Kidney capillary endothelial cell (primary cell): ENCODE results near the gene GPR62.
"Not testable (repeated sequence)": the region's sequence is repeated elsewhere in the genome, so short reads cannot be mapped to it uniquely, and the experiment has no call there.

Experiments used
- DNase-seq: peaks from one replicate; pipeline ENCODE4 v3.0.0-alpha.2; 2018; ENCODE audit warnings: low spot score

The GPR62 gene

DNA sequence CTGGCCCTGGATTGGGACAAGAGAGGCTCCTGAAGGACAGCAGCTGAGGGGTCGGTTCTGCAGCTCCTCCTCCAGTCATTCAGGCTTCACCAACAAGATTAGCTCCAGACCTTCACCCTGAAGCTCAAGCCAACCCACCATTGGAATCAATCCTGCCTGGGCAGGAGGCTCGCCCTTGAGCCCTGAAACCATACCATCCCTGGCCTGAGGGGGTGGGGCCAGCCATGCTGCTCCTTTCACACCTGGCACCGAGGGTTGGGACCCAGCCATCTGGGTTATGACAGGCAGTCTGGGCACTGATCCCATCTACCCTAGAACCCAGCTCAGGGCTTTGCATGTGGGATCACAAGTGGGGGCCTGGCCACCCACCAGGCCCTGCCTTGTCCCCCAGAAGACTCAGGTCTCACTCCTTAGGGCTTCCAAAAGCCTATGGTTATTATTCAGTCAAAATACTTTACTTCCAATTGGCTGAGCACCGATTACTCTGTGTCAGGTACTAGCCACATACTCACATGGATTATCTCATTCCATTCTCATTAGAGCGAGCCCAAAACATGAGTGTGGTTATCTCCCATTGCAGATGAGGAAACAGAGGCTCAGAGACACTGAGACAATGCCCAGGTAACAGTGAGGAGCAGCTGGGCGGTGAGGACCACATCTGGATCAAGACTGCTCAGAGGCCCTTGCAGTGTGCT is 15.6 kb downstream of the GPR62 start:
- DNase-seq, result no peak

DNA sequence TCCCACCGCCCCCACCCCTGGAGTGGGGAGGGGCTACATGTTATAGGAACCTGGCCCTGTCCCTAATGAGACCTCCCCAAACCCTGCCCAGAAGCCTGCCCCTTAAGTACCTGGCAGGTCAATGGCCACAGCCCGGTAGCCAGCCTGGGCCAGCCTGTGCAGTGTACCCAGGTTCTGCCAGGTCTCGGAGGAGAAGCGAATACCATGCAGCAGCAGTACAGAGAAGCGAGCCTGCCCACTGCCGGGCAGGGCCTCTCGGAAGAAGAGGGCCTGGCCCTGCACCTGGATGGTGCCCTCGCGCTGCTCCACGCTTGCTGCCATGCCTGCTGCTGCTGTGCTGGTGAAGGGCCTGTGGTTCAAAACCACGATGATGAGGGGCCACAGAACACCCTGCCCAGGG is 16.2 kb downstream of the GPR62 start:
- DNase-seq, result no peak

DNA sequence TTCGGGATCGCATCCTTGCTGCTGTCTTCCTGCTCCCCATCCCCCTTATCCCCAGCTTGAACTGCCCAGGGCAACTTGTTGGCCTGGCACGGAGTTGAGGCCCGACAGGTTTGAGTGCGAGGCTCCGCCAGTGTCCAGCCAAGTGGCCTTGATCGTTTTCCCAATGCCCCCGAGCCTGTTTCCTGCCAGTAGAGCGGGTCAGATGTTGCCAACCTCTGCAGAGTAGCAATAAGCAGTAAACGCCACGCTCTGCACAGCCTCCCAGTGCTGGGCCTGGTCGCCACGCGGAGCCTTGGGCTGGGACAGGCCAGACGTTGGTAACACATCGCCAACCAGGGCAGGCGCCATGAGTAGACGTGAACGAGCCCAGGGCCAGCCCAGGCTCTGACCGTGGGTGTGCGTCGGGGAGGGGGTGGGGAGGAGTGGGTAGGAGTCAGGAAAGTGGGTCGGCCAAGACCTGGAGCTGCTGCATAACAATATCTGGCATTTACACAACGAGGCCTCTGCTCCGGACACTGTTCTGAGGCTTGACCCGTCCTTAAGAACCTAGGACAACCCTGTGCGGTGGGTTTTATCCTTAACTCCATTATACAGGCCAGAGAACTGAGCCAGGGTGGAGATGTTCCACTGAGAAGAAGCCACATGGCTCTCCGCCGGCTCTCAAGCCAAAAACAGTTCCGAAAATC is 19.2 kb downstream of the GPR62 start:
- DNase-seq, result no peak

DNA sequence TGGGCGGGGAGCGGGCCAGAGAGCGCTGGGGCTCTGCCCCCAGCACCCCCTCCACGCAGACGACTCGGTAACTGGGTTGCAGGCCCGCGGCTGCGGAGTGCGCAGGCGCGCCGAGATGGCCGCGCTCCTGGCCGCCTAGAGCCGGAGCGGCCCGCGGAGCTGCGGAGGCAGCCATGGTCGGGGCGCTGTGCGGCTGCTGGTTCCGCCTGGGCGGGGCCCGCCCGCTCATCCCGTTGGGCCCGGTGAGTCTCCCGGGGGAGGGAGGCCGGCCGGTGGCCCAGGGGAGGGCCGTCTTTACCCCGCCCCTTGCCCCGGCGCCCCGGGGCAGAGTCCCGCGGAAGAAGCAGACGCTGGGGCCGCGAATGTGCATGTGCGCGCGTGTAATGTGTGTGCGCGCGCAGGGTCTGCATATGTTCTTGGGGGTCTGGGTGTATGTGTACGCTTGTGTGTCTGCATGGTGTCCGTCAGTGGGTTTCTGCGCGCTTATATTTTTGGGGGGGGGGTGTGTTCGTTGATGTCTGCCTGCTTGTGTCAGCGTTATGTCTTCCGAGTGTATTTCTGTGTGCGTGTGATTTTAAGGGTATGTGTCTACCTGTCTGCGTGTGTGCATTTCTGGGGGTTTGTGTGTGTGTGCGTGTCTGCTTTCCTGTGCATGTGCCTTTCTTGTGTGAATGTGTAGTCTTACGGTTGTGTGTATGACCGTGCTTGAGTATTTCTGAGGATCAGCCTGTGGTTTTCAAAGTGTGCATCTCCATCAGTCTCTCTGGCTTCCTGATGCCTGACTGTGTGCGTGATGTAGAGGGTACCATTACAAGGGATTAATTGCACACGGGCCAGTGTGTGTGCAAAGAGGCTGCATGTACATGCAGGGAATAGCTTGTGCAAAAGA is 20.0 kb downstream of the GPR62 start, which contains the start of gene ABHD14A:
Gene ABHD14A, plus strand, starts transcription at position 102 of the 889 bp plus-strand sequence. Its CDS starts 72 bp downstream, at position 174.
- peak; percentile 59 for DNase-seq

DNA sequence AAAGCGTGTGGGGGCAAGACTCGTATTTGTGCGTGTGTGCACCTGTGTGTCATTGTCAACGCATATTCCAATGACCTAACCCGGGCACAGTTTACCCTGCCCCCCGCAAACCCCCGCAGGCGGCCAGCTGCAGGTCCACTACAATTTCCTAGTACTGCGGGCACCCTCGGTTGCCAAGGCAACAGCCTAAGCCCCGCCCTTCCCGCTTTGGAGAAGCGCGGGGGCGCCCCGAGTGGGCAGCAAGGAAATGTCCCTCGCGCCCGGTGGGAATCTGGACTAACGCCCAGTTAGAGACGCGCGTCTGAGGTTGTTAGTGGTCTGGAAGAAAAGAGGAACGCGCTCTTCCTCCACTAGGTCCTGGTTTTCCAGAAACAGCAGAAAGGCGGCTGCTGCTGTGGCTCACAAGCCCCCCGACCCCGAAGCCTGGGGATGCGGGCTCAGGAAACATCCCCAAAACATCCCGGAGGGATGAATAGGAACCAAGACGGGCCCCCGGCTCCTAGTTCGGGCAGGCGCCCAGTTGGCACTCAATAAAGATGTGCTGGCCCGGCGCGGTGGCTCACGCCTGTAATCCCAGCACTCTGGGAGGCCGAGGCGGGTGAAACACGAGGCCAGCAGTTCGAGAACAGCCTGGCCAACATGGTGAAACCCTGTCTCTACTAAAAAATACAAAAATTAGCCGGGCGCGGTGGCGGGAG is 20.8 kb downstream of the GPR62 start:
- DNase-seq, result peak; percentile 28

DNA sequence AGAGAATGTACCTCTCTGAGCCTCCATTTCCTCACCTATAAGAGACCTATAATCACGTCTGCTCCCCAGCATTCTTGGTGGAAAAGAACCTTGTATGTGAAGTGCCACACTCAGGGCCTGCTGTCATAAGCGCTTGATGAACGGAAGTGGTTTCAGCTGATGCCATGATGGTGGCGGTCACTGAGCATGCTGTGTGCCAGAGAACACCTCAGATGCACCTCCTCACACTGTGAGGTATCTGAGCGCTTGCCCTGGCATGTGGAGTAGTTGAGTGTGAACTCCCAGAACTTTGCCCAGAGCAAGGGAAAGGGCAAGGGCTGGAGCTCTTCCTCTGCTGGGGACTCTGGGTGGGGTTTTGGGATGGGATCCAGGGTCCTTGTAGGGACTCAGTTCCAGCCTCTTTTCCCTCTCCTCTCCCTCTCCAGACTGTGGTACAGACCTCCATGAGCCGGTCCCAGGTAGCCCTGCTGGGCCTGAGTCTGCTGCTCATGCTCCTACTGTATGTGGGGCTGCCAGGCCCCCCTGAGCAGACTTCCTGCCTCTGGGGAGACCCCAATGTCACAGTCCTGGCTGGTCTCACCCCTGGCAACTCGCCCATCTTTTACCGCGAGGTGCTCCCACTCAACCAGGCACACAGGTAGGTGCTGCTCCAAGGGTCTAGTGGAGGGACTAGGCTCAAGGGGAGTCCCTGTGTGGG is 22.4 kb downstream of the GPR62 start:
- no peak for DNase-seq

DNA sequence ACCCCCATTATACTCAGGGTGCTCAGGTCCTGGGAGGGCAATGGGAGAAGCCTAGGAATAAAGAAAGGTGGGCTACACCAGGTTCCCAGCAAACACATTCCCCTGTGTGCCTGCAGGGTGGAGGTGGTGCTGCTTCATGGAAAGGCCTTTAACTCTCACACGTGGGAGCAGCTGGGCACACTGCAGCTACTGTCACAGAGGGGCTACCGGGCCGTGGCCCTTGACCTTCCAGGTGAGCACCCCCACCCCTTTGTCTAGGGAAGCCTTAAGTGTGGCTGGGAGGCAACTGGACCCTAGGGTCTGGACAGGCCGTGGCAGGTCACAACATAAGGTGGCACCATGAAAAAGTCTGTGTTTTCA is 22.9 kb downstream of the GPR62 start:
- no peak for DNase-seq

DNA sequence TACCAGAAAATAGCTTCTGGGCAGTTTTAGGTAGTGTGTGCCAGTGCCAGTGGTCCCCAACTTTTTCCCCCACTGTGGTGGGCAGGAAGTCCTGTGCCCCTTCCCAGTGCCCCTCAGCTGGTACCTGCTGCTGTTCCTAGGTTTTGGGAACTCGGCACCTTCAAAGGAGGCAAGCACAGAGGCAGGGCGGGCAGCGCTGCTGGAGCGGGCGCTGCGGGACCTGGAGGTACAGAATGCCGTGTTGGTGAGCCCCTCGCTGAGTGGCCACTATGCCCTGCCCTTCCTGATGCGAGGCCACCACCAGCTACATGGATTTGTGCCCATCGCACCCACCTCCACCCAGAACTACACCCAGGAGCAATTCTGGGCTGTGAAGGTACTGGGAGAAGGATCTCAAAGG is 25.1 kb downstream of the GPR62 start:
- DNase-seq, result no peak

DNA sequence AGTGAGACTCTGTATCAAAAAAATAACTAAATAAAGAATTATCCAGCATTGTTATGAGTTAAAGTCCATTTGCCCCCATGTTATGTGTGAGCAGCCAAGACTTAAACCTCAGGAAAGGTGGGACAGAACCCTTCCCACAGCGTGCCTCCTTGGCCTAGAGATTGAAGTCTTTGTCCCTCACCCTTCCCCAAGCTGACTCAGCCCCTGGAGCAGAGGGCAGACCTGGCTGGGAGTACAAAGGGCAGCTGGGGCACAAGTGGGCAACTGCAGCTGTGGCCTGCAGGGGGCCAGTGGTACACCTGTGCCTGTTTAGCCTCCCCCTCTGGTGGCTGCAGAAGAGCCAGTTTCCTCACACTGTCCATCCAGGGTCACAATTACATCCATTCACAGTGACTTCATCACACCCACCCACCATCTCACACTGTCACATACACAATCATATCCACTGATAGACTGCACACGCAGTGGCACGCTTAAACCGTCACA is 27.2 kb downstream of the GPR62 start:
- no peak for DNase-seq

DNA sequence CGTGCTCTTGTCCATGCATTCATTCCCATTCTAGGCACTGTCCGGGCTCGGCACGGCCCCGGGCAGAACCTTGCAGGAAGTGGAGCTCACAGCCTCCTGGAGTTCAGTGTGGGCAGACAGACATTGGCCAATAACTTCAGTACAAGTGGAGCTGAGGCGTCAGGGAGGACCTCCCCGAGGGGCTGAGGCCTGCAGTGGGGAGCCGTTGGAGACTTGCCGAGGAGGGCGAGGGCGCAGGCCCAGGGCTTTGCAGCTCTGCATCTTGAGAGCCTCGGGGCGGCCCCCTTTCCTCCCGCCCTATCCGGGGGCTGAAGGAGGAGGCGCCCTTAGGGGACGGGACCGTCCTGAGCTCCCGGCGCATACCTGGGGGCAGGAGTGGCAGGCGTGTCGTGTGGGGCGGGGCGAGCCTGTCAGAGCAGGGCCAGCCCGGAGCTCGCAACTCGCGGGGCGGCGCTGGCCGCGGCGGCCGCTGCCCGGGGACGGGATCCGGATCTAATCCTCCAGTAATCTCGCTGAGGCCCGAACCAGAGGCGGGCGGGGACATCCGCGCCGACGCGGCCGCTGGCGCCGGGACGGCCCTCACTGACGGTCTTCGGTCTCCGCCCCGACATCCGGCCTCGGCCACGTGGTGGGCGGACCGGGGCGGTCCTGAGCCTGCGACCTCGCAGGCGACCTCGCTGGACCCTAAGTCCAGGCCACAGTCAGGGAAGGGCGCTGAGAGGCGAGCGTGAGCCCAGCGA is 27.8 kb downstream of the GPR62 start, which contains the start of gene ACY1:
Gene ACY1, plus strand, starts transcription at position 698 of the 740 bp plus-strand sequence. CDS start 530 bp downstream, outside the sequence.
- peak; percentile 68 for DNase-seq

DNA sequence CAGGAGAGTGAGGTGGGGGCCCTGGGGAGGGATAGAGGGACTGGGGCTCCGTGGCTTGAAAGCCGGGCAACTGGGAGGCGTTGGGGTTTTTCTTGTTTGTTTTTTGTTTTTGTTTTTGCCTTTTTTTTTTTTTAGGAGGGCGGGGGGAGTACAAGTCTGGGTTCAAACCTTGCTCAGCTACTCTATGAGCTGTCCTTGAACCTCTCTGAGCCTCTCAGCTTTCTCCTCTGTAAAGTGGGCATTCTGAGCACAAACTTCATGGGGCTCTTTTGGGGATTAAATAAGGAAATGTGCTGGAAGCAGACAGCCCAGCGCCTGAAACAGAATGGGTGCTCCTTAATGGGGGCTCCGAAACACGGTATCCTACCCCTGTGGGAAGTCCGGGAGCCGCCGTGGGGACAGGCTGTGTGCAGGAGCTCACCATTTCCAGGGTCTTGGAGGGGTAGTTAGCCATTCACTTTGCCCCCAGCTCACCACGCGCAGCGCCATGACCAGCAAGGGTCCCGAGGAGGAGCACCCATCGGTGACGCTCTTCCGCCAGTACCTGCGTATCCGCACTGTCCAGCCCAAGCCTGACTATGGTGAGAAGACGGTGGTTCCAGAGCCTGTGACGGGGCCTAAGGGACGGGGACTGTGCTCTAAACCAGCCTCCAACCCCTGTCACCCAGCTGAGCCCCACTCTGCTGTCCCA is 28.5 kb downstream of the GPR62 start:
- DNase-seq, result no peak

DNA sequence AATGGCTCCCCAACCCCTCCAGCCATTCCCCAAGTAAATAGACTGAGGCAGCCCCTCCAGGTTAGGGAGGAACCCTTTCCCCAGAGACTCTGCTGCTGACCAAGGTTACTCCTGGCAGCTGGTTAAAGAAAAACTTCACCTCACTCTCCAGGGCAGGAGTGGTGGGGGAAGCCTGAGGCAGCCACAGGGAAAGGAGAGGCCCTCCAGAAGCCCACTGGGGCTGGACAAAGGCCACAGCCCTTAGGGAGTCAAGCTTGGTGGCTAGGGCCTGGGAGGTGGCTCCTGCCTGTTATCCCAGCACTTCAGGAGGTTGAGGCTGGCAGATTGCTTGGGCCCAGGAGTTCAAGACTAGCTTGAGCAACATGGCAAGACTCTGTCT is 29.1 kb downstream of the GPR62 start:
- no peak for DNase-seq

DNA sequence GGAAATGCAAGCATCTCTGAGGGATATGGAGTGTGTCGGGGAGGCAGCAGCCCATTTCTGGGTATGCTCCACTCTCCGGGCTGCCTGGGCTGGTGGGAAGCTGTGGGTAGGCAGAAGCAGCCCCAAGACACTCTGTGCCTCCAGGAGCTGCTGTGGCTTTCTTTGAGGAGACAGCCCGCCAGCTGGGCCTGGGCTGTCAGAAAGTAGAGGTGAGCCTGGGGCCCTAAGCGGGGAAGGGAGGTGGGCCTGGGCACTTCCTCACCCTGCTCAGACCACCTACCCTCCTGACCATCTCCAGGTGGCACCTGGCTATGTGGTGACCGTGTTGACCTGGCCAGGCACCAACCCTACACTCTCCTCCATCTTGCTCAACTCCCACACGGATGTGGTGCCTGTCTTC is 29.9 kb downstream of the GPR62 start:
- DNase-seq, result no peak

DNA sequence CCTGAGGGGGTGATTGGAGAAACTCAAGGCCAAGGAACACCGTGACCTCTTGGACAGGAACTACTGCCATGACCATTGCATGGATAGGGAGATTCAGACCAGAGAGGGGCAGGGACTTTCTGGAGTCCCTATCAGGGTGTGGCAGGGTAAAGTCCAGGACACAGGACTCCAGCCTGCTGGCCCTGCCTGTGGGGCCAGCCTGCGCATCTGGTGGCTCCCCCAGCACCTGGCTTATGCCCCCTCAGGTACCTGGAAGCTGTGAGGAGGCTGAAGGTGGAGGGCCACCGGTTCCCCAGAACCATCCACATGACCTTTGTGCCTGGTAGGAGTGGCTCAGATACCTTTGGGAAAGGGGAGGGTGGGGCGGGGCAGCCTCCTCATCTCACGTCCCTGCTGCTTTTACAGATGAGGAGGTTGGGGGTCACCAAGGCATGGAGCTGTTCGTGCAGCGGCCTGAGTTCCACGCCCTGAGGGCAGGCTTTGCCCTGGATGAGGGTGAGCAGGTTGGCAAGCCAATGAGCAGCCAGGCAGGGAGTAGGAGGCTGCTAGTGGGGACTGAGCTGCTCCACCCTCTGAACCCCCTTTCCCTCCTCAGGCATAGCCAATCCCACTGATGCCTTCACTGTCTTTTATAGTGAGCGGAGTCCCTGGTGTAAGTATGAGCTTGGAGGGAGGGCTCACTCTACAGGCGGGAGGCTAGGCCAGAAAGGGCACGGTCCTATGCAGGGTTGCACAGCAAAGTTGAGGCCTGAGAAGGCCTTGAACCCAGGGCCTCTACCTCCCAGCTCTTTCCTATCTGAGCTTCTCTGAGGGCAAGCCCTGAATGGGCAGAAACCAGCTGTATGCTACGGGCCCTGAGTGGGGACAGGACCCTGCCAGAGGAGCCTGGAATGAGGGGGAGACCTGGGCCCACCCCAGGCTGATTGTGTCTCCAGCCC is 31.1 kb downstream of the GPR62 start:
- no peak for DNase-seq

DNA sequence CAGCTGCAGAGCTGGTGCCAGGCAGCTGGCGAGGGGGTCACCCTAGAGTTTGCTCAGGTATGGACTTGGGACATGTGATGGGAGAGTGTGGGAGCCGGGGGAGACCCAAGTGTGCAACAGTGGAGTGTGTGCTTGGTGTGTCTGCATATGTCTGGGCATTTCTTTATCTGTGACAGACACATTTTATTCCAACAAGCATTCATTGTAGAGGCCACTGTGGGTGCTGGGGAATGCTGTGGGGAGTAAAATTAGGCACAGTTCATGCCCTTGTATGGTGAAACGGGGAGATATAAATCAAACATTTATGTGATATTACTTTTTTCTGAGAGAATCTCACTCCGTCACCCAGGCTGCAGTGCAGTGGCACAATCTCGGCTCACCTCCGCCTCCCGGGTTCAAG is 32.4 kb downstream of the GPR62 start:
- no peak for DNase-seq

DNA sequence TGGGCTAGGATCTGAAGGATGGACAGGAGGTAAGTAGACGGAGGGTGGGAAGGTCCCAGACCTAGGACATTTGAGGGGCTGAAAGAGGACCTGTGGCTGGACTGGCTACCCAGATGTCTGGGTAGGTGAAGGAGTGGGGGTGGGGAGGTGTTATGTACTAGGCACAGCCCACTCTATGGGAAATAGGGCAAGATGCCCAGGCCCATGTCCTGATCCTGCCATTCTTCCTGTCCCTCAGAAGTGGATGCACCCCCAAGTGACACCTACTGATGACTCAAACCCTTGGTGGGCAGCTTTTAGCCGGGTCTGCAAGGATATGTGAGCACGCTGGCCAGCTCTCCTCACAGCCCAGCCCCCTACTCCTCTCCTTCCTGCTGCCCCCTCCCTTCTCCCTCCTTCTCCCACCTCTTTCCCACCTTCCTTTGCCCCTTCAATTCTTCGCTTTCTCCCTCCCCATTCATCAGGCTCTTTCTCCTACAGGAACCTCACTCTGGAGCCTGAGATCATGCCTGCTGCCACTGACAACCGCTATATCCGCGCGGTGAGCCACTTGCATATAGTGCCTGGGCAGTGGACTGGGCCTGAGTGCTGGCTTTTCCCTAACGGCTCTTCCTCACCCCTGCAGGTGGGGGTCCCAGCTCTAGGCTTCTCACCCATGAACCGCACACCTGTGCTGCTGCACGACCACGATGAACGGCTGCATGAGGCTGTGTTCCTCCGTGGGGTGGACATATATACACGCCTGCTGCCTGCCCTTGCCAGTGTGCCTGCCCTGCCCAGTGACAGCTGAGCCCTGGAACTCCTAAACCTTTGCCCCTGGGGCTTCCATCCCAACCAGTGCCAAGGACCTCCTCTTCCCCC is 33.3 kb downstream of the GPR62 start:
- DNase-seq, result no peak

DNA sequence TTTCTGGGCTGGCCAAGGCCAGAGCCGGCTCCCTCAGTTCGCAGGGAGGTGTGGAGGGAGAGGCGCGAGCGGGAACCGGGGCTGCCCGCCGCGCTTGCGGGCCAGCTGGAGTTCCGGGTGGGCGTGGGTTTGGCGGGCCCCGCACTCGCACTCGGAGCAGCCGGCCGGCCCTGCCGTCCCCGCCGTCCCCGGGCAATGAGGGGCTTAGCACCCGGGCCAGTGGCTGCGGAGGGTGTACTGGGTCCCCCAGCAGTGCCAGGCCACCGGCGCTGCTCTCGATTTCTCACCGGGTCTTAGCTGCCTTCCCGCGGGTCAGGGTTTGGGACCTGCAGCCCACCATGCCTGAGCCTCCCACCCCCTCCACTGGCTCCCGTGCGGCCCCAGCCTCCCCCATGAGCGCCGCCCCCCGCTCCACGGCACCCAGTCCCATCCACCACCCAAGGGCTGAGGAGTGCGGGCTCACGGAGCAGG is 35.4 kb downstream of the GPR62 start:
- DNase-seq, result not testable (repeated sequence)
